ENCODE measurements around the gene SPDYC. TPM values are rescaled to one million over a fixed set of nuclear protein-coding genes. Genes with fewer than 3 reads are reported as not detected.
A peak's percentile ranks its signal among the peaks of the same experiment; 100 is the strongest.
"Not testable (repeated sequence)": the region's sequence is repeated elsewhere in the genome, so short reads cannot be mapped to it uniquely, and the experiment has no call there.

The SPDYC gene
- total RNA-seq, 1 donor from 2014 or later, result not detected

- Histone ChIP-seq H3K27ac (no peak overlapping the region), H3K36me3 (peaks cover 15% of the 10 kb centered on the region), H3K27me3 (ENCODE audit: low read depth) (no peaks in the 10 kb centered on the region), H3K9me3 (no peaks in the 10 kb centered on the region), H3K4me1 (peaks cover 29% of the 10 kb centered on the region), H3K4me3 (no peak overlapping the region)
- intact Hi-C loops (cut with DNase I), result no loop called here
- DNase-seq, result no peak
- no peak for ATAC-seq
- TF ChIP-seq, protein P1, sequence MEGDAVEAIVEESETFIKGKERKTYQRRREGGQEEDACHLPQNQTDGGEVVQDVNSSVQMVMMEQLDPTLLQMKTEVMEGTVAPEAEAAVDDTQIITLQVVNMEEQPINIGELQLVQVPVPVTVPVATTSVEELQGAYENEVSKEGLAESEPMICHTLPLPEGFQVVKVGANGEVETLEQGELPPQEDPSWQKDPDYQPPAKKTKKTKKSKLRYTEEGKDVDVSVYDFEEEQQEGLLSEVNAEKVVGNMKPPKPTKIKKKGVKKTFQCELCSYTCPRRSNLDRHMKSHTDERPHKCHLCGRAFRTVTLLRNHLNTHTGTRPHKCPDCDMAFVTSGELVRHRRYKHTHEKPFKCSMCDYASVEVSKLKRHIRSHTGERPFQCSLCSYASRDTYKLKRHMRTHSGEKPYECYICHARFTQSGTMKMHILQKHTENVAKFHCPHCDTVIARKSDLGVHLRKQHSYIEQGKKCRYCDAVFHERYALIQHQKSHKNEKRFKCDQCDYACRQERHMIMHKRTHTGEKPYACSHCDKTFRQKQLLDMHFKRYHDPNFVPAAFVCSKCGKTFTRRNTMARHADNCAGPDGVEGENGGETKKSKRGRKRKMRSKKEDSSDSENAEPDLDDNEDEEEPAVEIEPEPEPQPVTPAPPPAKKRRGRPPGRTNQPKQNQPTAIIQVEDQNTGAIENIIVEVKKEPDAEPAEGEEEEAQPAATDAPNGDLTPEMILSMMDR (IDR thresholded peaks at IDR 0.05), result no peak
These were observed 33.4 kb upstream of the SPDYC start for GRCh38 chr11:65136515-65137096.

- no peak overlapping the region for H3K4me3 ChIP-seq
- DNase-seq (no peak), ATAC-seq (no peak)
- no peaks in the 10 kb centered on the region for H3K9me3 ChIP-seq
- no peaks in the 10 kb centered on the region for H3K4me1 ChIP-seq
- intact Hi-C loops (cut with DNase I), result no loop called here
- TF ChIP-seq, protein P1 (IDR thresholded peaks at IDR 0.05), result no peak
- no peaks in the 10 kb centered on the region for H3K36me3 ChIP-seq
- H3K27me3 ChIP-seq (ENCODE audit: low read depth), result no peaks in the 10 kb centered on the region
- no peak overlapping the region for H3K27ac ChIP-seq
These were observed 28.0 kb upstream of the SPDYC start for GRCh38 chr11:65141896-65142494.

DNA sequence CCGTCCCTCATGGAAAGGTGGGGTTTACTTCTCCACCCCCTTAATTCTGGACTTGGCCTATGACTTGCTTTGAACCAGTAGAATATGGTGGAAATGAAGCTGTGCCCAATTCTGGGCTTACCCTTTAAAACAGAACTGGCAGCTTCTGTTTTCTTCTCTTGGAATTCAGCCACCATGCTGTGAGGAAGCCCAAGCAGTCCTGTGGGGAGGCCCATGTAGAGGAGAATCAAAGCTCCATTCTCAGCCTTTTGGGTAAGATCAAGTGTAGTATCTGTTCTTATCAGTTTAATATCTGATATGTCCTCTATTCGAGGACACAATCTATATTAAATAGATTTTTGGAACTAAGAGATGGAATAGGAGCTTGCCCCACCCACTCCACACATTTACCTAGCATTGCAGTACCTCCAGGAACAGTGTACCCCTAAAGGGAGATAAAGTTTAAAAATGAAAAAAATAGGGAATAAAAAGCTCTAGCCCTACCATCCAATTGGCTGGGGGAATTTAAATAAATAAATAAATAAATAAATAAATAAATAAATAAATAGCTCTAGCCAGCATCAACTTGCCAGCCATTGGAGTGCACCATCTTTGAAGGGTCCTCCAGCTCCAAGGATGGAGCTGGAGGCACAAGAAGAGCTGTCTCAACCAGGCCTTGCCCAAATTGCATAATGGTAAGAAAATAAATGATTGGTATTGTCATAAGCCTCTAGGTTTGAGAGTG, 22.5 kb upstream of the SPDYC start:
- ATAC-seq, result no peak
- intact Hi-C loops (cut with DNase I), result no loop called here
- Histone ChIP-seq H3K4me3 (no peak overlapping the region), H3K27ac (no peak overlapping the region), H3K9me3 (no peaks in the 10 kb centered on the region), H3K27me3 (ENCODE audit: low read depth) (no peaks in the 10 kb centered on the region), H3K4me1 (peaks cover 26% of the 10 kb centered on the region), H3K36me3 (no peaks in the 10 kb centered on the region)
- TF ChIP-seq, protein P1 (IDR thresholded peaks at IDR 0.05), result no peak
- no peak for DNase-seq

GRCh38 chr11:65148657-65149056, 21.4 kb upstream of the SPDYC start:
- Histone ChIP-seq H3K36me3 (no peaks in the 10 kb centered on the region), H3K4me3 (no peak overlapping the region), H3K4me1 (peaks cover 26% of the 10 kb centered on the region), H3K27ac (no peak overlapping the region), H3K27me3 (ENCODE audit: low read depth) (no peaks in the 10 kb centered on the region), H3K9me3 (no peaks in the 10 kb centered on the region)
- TF ChIP-seq, protein P1 (IDR thresholded peaks at IDR 0.05), result no peak
- intact Hi-C loops (cut with DNase I), result no loop called here
- ATAC-seq, result no peak
- DNase-seq, result no peak

DNA sequence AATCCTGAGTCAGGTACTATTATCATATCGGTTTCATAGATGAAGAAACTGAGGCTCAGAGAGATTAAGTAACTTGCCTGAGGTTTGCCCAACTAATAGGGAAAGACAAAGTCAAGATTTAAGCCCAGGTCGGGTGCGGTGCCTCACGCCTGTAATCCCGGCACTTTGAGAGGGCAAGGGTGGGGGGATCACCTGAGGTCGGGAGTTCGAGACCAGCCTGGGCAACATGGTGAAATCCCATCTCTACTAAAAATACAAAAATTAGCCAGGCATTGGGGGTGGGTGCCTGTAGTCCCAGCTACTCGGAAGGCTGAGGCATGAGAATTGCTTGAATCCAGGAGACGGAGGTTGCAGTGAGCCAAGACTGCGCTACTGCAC, 19.9 kb upstream of the SPDYC start:
- DNase-seq; intact Hi-C loops (cut with DNase I); H3K9me3 ChIP-seq; ATAC-seq; H3K36me3 ChIP-seq; H3K27me3 ChIP-seq (ENCODE audit: low read depth); H3K4me3 ChIP-seq: not testable (repeated sequence)
- Histone ChIP-seq H3K4me1 (peaks cover 26% of the 10 kb centered on the region), H3K27ac (peak overlapping the region; percentile 72)
